DOHH2 (cell line): ENCODE measurements around the gene DGAT2L6.
"Not testable (repeated sequence)": the region's sequence is repeated elsewhere in the genome, so short reads cannot be mapped to it uniquely, and the experiment has no call there.

ENCODE experiments used
- H3F3A ChIP-seq: fragments of 200-600 bp; sonication (generic), shearing (Covaris generic); 2 replicates; pipeline ENCODE4 v1.6.0; 2016; ENCODE audit warnings: antibody characterized with exemption, mild to moderate bottlenecking; ENCODE audit not compliant: control insufficient read depth, insufficient read depth
- H3K27ac ChIP-seq: fragments of 200-600 bp; sonication (generic); 2 replicates; pipeline ENCODE4 v1.5.1; 2014; ENCODE audit warnings: low read depth, mild to moderate bottlenecking, low read length, moderate library complexity
- H3K27me3 ChIP-seq: fragments of 200-600 bp; sonication (generic); 2 replicates; pipeline ENCODE4 v1.6.1; 2014; ENCODE audit warnings: mild to moderate bottlenecking, low read length, mixed read lengths; ENCODE audit not compliant: control insufficient read depth
- H3K36me3 ChIP-seq: fragments of 200-600 bp; sonication (generic); 2 replicates; pipeline ENCODE4 v1.6.1; 2014; ENCODE audit warnings: mild to moderate bottlenecking, low read length, moderate library complexity, mixed read lengths; ENCODE audit not compliant: control insufficient read depth
- H3K4me1 ChIP-seq: fragments of 200-600 bp; sonication (generic); 2 replicates; pipeline ENCODE4 v1.6.1; 2014; ENCODE audit warnings: mild to moderate bottlenecking, low read length, mixed read lengths; ENCODE audit not compliant: control insufficient read depth
- H3K4me2 ChIP-seq: fragments of 200-600 bp; sonication (generic); 2 replicates; pipeline ENCODE4 v1.6.0; 2014; ENCODE audit warnings: mild to moderate bottlenecking, low read length, moderate library complexity
- H3K4me3 ChIP-seq: fragments of 200-600 bp; sonication (generic); 2 replicates; pipeline ENCODE4 v1.5.1; 2014; ENCODE audit warnings: mild to moderate bottlenecking, low read length, mixed read lengths
- H3K79me2 ChIP-seq: fragments of 200-600 bp; sonication (generic); 2 replicates; pipeline ENCODE4 v1.6.1; 2014; ENCODE audit warnings: mild to moderate bottlenecking, low read length, mixed read lengths; ENCODE audit not compliant: control insufficient read depth
- H3K9me2 ChIP-seq: fragments of 200-600 bp; sonication (generic); replicated peaks from 2 replicates; pipeline ENCODE4 v1.6.1; 2014; ENCODE audit warnings: mild to moderate bottlenecking, low read length, mixed read lengths; ENCODE audit not compliant: control insufficient read depth
- H3K9me3 ChIP-seq: fragments of 200-600 bp; sonication (generic); 2 replicates; pipeline ENCODE4 v1.6.1; 2014; ENCODE audit warnings: antibody characterized with exemption, low read length, mixed read lengths; ENCODE audit not compliant: control insufficient read depth, insufficient read depth
- H4K20me1 ChIP-seq: fragments of 200-600 bp; sonication (generic); 2 replicates; pipeline ENCODE4 v1.6.0; 2014; ENCODE audit warnings: low read depth, mild to moderate bottlenecking, antibody characterized with exemption, low read length, moderate library complexity; ENCODE audit not compliant: control insufficient read depth, insufficient read depth
- EZH2phosphoT487 ChIP-seq: fragments of 200-600 bp; sonication (generic); IDR thresholded peaks from 2 replicates; pipeline ENCODE4 v1.6.1; 2017; ENCODE audit warnings: borderline replicate concordance, mild to moderate bottlenecking, antibody characterized with exemption, low read length, moderate library complexity, mixed read lengths
- TF ChIP-seq, protein P1 (sequence below): fragments of 200-600 bp; sonication (generic); IDR thresholded peaks from one replicate; pipeline ENCODE4 v1.5.1; 2014; ENCODE audit warnings: antibody characterized with exemption, mild to moderate bottlenecking, low read depth, low read length; ENCODE audit not compliant: poor library complexity, severe bottlenecking

Gene DGAT2L6

DNA sequence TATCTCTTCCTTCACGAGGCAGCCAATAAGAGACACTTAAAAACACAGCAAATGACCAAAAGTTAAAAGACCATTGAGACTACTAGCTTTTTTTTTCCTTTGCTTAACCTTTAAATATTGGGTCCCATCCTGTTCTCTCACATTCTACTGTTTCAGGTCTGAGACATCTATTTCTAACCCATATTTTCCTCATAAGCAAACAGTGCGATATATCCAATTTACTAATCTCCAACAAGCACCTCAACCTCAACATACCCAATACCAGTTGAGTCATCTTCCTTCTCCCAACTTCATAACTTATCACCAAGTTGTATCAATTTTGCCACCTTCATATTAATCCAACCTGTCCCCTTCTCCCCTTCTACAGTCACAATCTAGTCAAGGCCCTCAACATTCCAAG, 64.2 kb downstream of the DGAT2L6 start:
- Histone ChIP-seq H3F3A (no peaks in the 10 kb centered on the region), H3K9me2 (no peaks in the 10 kb centered on the region), H3K4me3 (no peak overlapping the region), H3K36me3 (no peaks in the 10 kb centered on the region), H3K27me3 (no peaks in the 10 kb centered on the region), H3K9me3 (no peaks in the 10 kb centered on the region), H3K27ac (no peak overlapping the region), H4K20me1 (no peaks in the 10 kb centered on the region), H3K4me2 (no peak overlapping the region), H3K79me2 (no peaks in the 10 kb centered on the region), H3K4me1 (no peaks in the 10 kb centered on the region)
- no peak for TF ChIP-seq EZH2phosphoT487

DNA sequence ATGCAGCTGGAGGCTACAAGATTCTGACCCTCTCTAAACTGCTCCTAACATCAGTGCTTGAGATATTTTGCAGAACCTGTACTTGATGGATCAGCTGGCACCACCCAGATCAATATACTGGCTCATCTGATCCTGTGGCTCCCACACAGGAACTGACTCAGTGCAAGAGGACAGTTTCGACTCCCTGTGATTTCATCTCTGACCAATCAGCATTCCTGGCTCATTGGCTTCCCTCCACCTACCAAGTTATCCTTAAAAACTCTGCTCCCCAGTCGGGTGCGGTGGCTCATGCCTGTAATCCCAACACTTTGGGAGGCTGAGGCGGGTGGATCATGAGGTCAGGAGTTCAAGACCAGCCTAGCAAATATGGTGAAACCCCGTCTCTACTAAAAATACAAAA, 66.3 kb downstream of the DGAT2L6 start:
- H3K27me3 ChIP-seq, H3K9me2 ChIP-seq, H3K4me3 ChIP-seq, H3K4me1 ChIP-seq, H3K79me2 ChIP-seq, H3K27ac ChIP-seq, H3K4me2 ChIP-seq, H3F3A ChIP-seq, H3K36me3 ChIP-seq, H3K9me3 ChIP-seq, H4K20me1 ChIP-seq: not testable (repeated sequence)

DNA sequence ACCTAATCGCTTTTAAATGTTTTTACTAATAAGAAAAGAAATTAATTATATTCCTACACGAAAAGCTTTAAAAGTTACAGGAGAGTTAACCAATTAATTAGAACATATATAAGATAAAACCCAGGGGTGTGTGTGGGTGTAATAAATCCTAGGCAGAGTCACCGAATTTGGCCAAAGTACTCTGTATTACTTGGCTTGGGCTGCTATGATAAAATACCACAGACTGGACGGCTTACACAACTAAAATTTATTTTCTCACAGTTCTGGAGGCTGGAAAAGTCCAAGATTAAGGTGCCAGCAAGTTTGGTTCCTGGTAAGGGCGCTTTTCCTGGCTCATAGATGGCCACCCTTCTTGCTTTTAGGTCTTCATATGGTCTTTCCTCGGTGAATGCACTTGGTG, 67.6 kb downstream of the DGAT2L6 start:
- H3K36me3 ChIP-seq: no peaks in the 10 kb centered on the region

DNA sequence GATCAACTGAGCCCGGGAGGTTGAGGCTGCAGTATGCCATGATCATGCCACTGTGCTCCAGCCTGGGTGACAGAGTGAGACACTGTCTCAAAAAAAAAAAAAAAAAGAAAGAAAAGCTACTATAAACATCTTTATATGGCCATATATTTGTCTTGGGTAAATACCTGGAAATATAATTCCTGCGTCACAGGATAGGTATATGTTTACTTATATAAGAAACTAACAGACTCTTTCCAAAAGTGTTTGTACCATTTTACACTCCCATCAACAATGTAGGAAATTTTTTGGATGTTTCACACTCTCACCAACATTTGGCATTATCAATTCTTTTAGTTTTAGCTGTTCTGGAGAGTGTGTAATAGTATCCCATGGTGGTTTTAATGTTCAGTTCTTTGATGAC, 70.0 kb downstream of the DGAT2L6 start:
- no peak overlapping the region for H3K4me2 ChIP-seq
- TF ChIP-seq, protein P1, sequence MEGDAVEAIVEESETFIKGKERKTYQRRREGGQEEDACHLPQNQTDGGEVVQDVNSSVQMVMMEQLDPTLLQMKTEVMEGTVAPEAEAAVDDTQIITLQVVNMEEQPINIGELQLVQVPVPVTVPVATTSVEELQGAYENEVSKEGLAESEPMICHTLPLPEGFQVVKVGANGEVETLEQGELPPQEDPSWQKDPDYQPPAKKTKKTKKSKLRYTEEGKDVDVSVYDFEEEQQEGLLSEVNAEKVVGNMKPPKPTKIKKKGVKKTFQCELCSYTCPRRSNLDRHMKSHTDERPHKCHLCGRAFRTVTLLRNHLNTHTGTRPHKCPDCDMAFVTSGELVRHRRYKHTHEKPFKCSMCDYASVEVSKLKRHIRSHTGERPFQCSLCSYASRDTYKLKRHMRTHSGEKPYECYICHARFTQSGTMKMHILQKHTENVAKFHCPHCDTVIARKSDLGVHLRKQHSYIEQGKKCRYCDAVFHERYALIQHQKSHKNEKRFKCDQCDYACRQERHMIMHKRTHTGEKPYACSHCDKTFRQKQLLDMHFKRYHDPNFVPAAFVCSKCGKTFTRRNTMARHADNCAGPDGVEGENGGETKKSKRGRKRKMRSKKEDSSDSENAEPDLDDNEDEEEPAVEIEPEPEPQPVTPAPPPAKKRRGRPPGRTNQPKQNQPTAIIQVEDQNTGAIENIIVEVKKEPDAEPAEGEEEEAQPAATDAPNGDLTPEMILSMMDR: no peak
- no peak for TF ChIP-seq EZH2phosphoT487
- H3K27me3 ChIP-seq: no peaks in the 10 kb centered on the region
- no peaks in the 10 kb centered on the region for H3K9me3 ChIP-seq
- H3K79me2 ChIP-seq: no peaks in the 10 kb centered on the region
- no peak overlapping the region for H3K27ac ChIP-seq
- H4K20me1 ChIP-seq: no peaks in the 10 kb centered on the region
- H3K9me2 ChIP-seq: no peaks in the 10 kb centered on the region
- H3K4me3 ChIP-seq: no peak overlapping the region
- no peaks in the 10 kb centered on the region for H3K4me1 ChIP-seq
- H3F3A ChIP-seq: no peaks in the 10 kb centered on the region
- H3K36me3 ChIP-seq: no peaks in the 10 kb centered on the region

More for the DNA sequence above, 67.6 kb downstream of the DGAT2L6 start:
- Histone ChIP-seq H3K9me3 (no peaks in the 10 kb centered on the region), H3K79me2 (no peaks in the 10 kb centered on the region), H3K27ac (no peak overlapping the region), H4K20me1 (no peaks in the 10 kb centered on the region), H3K27me3 (no peaks in the 10 kb centered on the region), H3F3A (no peaks in the 10 kb centered on the region), H3K9me2 (no peaks in the 10 kb centered on the region), H3K4me2 (no peak overlapping the region), H3K4me1 (no peaks in the 10 kb centered on the region), H3K4me3 (no peak overlapping the region)
- TF ChIP-seq EZH2phosphoT487: no peak
- TF ChIP-seq, protein P1: no peak
